ENCODE results near the gene CYSRT1.

DNA sequence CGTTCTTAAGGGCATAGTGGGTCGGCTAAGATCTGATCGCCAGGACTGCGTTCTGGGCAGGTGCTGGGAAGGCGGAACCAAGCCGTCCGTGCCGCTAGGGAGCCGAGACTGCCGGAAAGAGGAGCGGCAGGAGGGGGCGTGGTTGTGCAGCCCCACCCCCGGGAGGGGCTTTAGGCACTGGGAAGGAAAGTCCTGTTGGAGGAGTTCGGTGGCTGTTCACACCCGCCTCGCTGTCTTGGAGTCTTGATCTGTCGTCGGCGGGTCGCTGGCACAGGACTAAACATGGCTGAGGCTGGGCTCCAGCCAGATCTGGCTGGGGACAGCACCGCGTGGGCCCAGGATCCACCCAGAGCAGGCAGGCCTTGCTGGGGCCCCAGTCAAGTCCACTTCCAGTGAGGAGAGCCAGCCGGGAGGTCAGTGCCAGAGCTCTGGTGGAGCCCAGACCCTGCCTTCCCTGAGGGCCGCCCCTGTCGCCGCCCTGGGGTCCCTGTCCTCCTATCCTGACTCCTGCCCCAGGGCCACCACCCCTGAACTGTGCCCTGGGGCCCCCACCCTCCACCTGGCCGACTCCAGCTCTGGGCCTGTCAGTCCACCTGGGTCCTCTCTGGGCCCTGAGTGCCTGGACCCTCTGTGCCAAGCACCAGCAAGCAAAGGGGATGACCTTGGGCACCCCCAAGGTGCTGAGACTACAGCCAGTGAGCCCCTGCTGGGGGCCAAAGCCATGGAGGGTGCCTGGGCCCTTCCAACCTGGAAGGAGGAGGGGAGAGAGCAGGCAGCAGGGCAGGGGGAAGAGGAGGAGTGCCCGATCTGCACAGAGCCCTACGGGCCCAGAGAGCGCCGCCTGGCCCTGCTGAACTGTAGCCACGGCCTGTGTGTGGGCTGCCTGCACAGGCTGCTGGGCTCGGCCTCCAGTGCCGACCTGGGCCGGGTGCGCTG is 7.4 kb upstream of the CYSRT1 start:
- TF ChIP-seq, protein P1, sequence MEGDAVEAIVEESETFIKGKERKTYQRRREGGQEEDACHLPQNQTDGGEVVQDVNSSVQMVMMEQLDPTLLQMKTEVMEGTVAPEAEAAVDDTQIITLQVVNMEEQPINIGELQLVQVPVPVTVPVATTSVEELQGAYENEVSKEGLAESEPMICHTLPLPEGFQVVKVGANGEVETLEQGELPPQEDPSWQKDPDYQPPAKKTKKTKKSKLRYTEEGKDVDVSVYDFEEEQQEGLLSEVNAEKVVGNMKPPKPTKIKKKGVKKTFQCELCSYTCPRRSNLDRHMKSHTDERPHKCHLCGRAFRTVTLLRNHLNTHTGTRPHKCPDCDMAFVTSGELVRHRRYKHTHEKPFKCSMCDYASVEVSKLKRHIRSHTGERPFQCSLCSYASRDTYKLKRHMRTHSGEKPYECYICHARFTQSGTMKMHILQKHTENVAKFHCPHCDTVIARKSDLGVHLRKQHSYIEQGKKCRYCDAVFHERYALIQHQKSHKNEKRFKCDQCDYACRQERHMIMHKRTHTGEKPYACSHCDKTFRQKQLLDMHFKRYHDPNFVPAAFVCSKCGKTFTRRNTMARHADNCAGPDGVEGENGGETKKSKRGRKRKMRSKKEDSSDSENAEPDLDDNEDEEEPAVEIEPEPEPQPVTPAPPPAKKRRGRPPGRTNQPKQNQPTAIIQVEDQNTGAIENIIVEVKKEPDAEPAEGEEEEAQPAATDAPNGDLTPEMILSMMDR (IDR thresholded peaks at IDR 0.05): no peak
- TF ChIP-seq EZH2 (IDR thresholded peaks at IDR 0.05) (no peak), EZH2phosphoT487 (IDR thresholded peaks at IDR 0.05) (no peak)

All from neural progenitor cell (in vitro differentiated cells).